Natural killer cell (primary cell): ENCODE results near the gene FOXK1. TPM values are rescaled to one million over a fixed set of nuclear protein-coding genes. Genes with fewer than 3 reads are reported as not detected.
A peak's percentile ranks its signal among the peaks of the same experiment; 100 is the strongest.

Experiments
- ATAC-seq, 3 donors: fragments of 150-1000 bp in 2 of 3; fragments of 200-7000 bp in 1 of 3; cut with Tn5 transposase; 1 replicate in 1 of 3; 2 replicates in 2 of 3; pipeline ENCODE4 v1.10.0; 2021; ENCODE audit warnings: mild to moderate bottlenecking in 2 of 3, moderate library complexity in 2 of 3
- DNase-seq, 2 donors: peaks; one replicate each; pipeline versions ENCODE4 v3.0.0 to v3.0.0-alpha.2; 2013 to 2021; ENCODE audit warnings: mixed read lengths in 1 of 2
- H3K27ac ChIP-seq: one replicate; pipeline ENCODE4 v1.5.1; 2013; ENCODE audit warnings: mild to moderate bottlenecking, low read length
- H3K27me3 ChIP-seq: one replicate; pipeline ENCODE4 v1.6.1; 2013; ENCODE audit warnings: low read length; ENCODE audit not compliant: control insufficient read depth, insufficient read depth
- H3K36me3 ChIP-seq: one replicate; pipeline ENCODE4 v1.6.1; 2013; ENCODE audit warnings: low read length; ENCODE audit not compliant: control insufficient read depth, insufficient read depth
- H3K4me1 ChIP-seq: one replicate; pipeline ENCODE4 v1.6.1; 2013; ENCODE audit warnings: low read length; ENCODE audit not compliant: control insufficient read depth, insufficient read depth
- H3K4me3 ChIP-seq: one replicate; pipeline ENCODE4 v1.5.1; 2013; ENCODE audit warnings: low read length
- H3K9me3 ChIP-seq: one replicate; pipeline ENCODE4 v1.6.1; 2013; ENCODE audit warnings: low read length; ENCODE audit not compliant: control insufficient read depth, insufficient read depth
- H3K27ac Mint-ChIP-seq, 2 donors: one replicate each; pipeline ENCODE4 v1.8.0; 2022; ENCODE audit warnings: mild to moderate bottlenecking in 2 of 2, mixed read lengths in 2 of 2, moderate library complexity in 1 of 2
- H3K27me3 Mint-ChIP-seq, 2 donors: one replicate each; pipeline ENCODE4 v1.8.0; 2022; ENCODE audit warnings: low read depth in 2 of 2, mixed read lengths in 2 of 2
- H3K36me3 Mint-ChIP-seq: one replicate; pipeline ENCODE4 v1.8.0; 2022; ENCODE audit warnings: mixed read lengths
- H3K4me1 Mint-ChIP-seq, 2 donors: one replicate each; pipeline ENCODE4 v1.8.0; 2022; ENCODE audit warnings: mixed read lengths in 2 of 2
- H3K4me3 Mint-ChIP-seq: one replicate; pipeline ENCODE4 v1.8.0; 2022; ENCODE audit warnings: mild to moderate bottlenecking, moderate library complexity, mixed read lengths
- H3K9me3 Mint-ChIP-seq, 2 donors: one replicate each; pipeline ENCODE4 v1.8.0; 2022; ENCODE audit warnings: mixed read lengths in 2 of 2
- CTCF ChIP-seq: fragments of 200-600 bp; IDR thresholded peaks from one replicate; pipeline ENCODE4 v1.8.0; 2022; ENCODE audit warnings: antibody characterized with exemption
- WGBS: methylation state at CpG from one replicate; pipeline ENCODE4 v1.1.7; 2013; ENCODE audit warnings: missing lambda C conversion rate; ENCODE audit not compliant: insufficient coverage; 5-methylcytosine and 5-hydroxymethylcytosine counted together
- intact Hi-C: fragments of 100-400 bp; cut with micrococcal nuclease; formaldehyde crosslinking; loops from one replicate; pipeline ENCODE4 v1.14.2; 2022
- total RNA-seq, 4 donors: library from RNA; stranded (reverse); fragments of 120-200 nt in 1 of 4; gene quantifications; one replicate each; pipeline versions ENCODE4 v1.2.3 to v1.2.4, GENCODE V29; 2013 to 2022

The FOXK1 gene
- total RNA-seq, 3 donors from 2014 or later (not counting 1 experiment from before 2014, with no cell fraction given): 51.6 to 59.7 (median 55.3) TPM

GRCh38 chr7:4700577-4701235 lies 18.6 kb downstream of the FOXK1 start:
- Mint-ChIP-seq H3K9me3 (no peaks in the 10 kb centered on the region), H3K36me3 (no peaks in the 10 kb centered on the region), H3K27me3 (no peaks in the 10 kb centered on the region), H3K27ac (no peak overlapping the region), H3K4me1 (peaks cover 27 to 54% of the 10 kb centered on the region in 2 donors), H3K4me3 (no peak overlapping the region)
- TF ChIP-seq CTCF: no peak
- H3K27ac ChIP-seq: no peak overlapping the region
- no peaks in the 10 kb centered on the region for H3K9me3 ChIP-seq
- H3K4me1 ChIP-seq: peaks cover 8% of the 10 kb centered on the region
- no peak overlapping the region for H3K4me3 ChIP-seq
- DNase-seq (no peak), ATAC-seq (no peak)
- H3K36me3 ChIP-seq: no peaks in the 10 kb centered on the region
- intact Hi-C loops: no loop called here
- WGBS: 89% methylated on average over 14 of the region's 14 CpGs
- H3K27me3 ChIP-seq: no peaks in the 10 kb centered on the region

- Mint-ChIP-seq H3K4me3 (no peak overlapping the region), H3K4me1 (peaks cover 29 to 55% of the 10 kb centered on the region in 2 donors), H3K36me3 (no peaks in the 10 kb centered on the region), H3K27me3 (no peaks in the 10 kb centered on the region), H3K27ac (peak overlapping the region in 1 of 2 donors; percentile 11), H3K9me3 (no peaks in the 10 kb centered on the region)
- intact Hi-C loops: no loop called here
- H3K4me3 ChIP-seq: no peak overlapping the region
- no peaks in the 10 kb centered on the region for H3K36me3 ChIP-seq
- H3K27ac ChIP-seq: no peak overlapping the region
- no peaks in the 10 kb centered on the region for H3K9me3 ChIP-seq
- no peaks in the 10 kb centered on the region for H3K27me3 ChIP-seq
- peaks cover 18% of the 10 kb centered on the region for H3K4me1 ChIP-seq
- 91% methylated on average over 20 of the region's 20 CpGs for WGBS
- no peak for TF ChIP-seq CTCF
- no peak for ATAC-seq
- no peak for DNase-seq
Observed at GRCh38 chr7:4702961-4703512, 20.9 kb downstream of the FOXK1 start.

- no peaks in the 10 kb centered on the region for H3K36me3 ChIP-seq
- 99% methylated on average over 6 of the region's 9 CpGs for WGBS
- Mint-ChIP-seq H3K27ac (no peak overlapping the region), H3K4me3 (no peak overlapping the region), H3K4me1 (peaks cover 26 to 52% of the 10 kb centered on the region in 2 donors), H3K36me3 (no peaks in the 10 kb centered on the region), H3K9me3 (no peaks in the 10 kb centered on the region), H3K27me3 (no peaks in the 10 kb centered on the region)
- intact Hi-C loops: no loop called here
- H3K27me3 ChIP-seq: no peaks in the 10 kb centered on the region
- H3K9me3 ChIP-seq: no peaks in the 10 kb centered on the region
- peaks cover 18% of the 10 kb centered on the region for H3K4me1 ChIP-seq
- DNase-seq (no peak), ATAC-seq (no peak)
- TF ChIP-seq CTCF: no peak
- no peak overlapping the region for H3K27ac ChIP-seq
- H3K4me3 ChIP-seq: no peak overlapping the region
Observed at GRCh38 chr7:4703532-4703931, 21.4 kb downstream of the FOXK1 start.
